KMS-11 (cell line): ENCODE results near the gene RARRES1.

ENCODE experiments used
- H2AFZ ChIP-seq: fragments of 200-600 bp; sonication (generic); 2 replicates; pipeline ENCODE4 v1.6.1; 2016; ENCODE audit warnings: antibody characterized with exemption, mixed run types, low read depth
- H3K27ac ChIP-seq: fragments of 200-600 bp; sonication (generic); 2 replicates; pipeline ENCODE4 v1.6.1; 2016; ENCODE audit warnings: mild to moderate bottlenecking, mixed run types
- H3K27me3 ChIP-seq: fragments of 200-600 bp; sonication (generic); 2 replicates; pipeline ENCODE4 v1.6.1; 2017; ENCODE audit warnings: mild to moderate bottlenecking, low read depth, mixed run types, moderate library complexity; ENCODE audit not compliant: insufficient read depth
- H3K36me3 ChIP-seq: fragments of 200-600 bp; sonication (generic); 2 replicates; pipeline ENCODE4 v1.6.1; 2017; ENCODE audit warnings: mild to moderate bottlenecking, mixed run types; ENCODE audit not compliant: insufficient read depth
- H3K4me1 ChIP-seq: fragments of 200-600 bp; sonication (generic); 2 replicates; pipeline ENCODE4 v1.6.1; 2016; ENCODE audit warnings: mild to moderate bottlenecking, low read depth, mixed run types; ENCODE audit not compliant: poor library complexity, severe bottlenecking
- H3K4me2 ChIP-seq: fragments of 200-600 bp; sonication (generic); 2 replicates; pipeline ENCODE4 v1.7.0; 2016; ENCODE audit warnings: mild to moderate bottlenecking, mixed run types
- H3K4me3 ChIP-seq: fragments of 200-600 bp; sonication (generic); IDR thresholded peaks from 2 replicates; pipeline ENCODE4 v1.6.1; 2017; ENCODE audit warnings: low read depth, low read length, mixed read lengths; ENCODE audit not compliant: insufficient read depth
- H3K79me2 ChIP-seq: fragments of 200-600 bp; sonication (generic); 2 replicates; pipeline ENCODE4 v1.6.1; 2016; ENCODE audit warnings: low read depth, mixed run types; ENCODE audit not compliant: insufficient read depth
- H3K9ac ChIP-seq: fragments of 200-600 bp; sonication (generic); 2 replicates; pipeline ENCODE4 v1.6.1; 2016; ENCODE audit warnings: mild to moderate bottlenecking, mixed run types
- H4K20me1 ChIP-seq: fragments of 200-600 bp; sonication (generic); 2 replicates; pipeline ENCODE4 v1.6.1; 2016; ENCODE audit warnings: mild to moderate bottlenecking, mixed run types; ENCODE audit not compliant: insufficient read depth
- CTCF ChIP-seq: fragments of 200-600 bp; sonication (generic); conservative IDR thresholded peaks from 2 replicates; pipeline ENCODE4 v1.6.1; 2017; ENCODE audit warnings: low read depth, mild to moderate bottlenecking, antibody characterized with exemption, low read length, moderate library complexity, mixed read lengths

Gene RARRES1

DNA sequence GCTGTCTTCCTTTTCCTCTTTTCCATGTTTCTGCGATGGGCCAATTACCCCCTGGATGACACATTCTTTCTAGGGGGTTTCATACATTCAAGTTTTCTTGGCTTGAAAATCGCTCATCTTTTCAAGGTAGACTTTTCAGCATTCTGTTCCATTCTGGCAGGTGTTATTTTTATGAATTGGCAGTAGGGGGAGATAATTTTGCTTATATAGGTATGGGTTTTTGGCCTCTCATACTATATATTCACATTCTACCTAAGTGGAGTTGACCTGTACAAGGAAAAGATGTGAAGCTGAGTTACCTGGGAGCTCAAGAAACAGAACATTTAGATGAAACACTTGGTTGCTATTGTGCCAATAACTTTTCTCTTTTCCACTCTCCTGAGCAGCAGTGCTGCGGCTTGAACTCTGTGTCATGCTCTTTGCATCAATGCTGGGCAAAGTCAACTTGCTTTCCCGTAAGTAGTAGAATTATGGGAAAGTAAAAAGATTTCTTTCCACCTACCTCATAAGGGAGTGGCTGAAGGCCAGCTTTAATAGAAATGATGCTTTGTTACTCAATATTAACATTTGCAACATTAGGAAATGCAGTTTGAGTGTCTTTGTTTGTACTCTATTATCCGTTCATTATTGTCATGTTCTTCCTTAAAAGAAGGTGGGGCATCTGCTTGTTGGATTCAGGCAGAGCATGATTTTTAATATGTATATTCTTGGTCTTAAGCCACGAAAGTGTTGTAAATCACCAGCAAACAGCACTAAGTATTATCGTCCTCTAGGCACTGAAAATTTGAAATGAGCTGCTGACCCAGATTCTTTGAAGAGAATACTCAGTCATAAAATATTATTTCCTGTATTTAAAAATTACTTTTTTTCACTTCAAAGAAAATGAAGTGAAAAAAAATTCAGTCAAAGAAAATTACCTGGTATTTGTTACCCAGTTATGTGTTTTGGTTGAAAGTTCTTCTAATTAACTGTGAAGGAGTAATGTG, 41.9 kb upstream of the RARRES1 start:
- Histone ChIP-seq H3K9ac (no peak overlapping the region), H3K4me3 (no peak overlapping the region), H2AFZ (no peak overlapping the region), H3K79me2 (no peaks in the 10 kb centered on the region), H3K4me2 (no peak overlapping the region), H3K27me3 (no peaks in the 10 kb centered on the region), H3K4me1 (no peaks in the 10 kb centered on the region), H3K27ac (no peak overlapping the region), H3K36me3 (no peaks in the 10 kb centered on the region), H4K20me1 (no peaks in the 10 kb centered on the region)
- peak; percentile 19; the same call in 1 of the 2 replicates for TF ChIP-seq CTCF

DNA sequence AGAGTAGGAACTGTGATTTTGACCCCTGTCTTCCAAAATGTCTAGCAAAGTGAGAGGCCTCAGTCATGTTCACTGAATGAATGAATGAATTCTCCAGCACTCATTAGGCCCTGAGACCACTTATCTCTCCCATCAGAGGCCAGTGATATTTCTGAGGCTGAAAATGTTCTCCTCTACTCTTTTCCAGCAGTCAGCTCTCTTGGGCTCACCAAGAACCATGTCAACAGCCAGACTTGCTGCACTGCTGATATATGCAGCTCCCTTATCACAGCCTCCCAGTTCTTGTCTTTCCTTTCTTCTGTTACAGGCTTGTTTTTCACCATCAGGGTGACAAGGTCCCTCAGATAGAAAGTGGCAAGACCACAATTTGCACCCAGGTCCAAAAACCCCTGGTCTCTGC, 40.9 kb upstream of the RARRES1 start:
- no peaks in the 10 kb centered on the region for H3K4me1 ChIP-seq
- no peak overlapping the region for H3K27ac ChIP-seq
- H3K27me3 ChIP-seq, result no peaks in the 10 kb centered on the region
- no peak overlapping the region for H2AFZ ChIP-seq
- H3K4me3 ChIP-seq, result no peak overlapping the region
- no peaks in the 10 kb centered on the region for H3K36me3 ChIP-seq
- no peaks in the 10 kb centered on the region for H4K20me1 ChIP-seq
- no peak overlapping the region for H3K9ac ChIP-seq
- TF ChIP-seq CTCF, result no peak
- H3K79me2 ChIP-seq, result no peaks in the 10 kb centered on the region
- H3K4me2 ChIP-seq, result no peak overlapping the region

GRCh38 chr3:158771982-158772381, 39.7 kb upstream of the RARRES1 start:
- Histone ChIP-seq H3K36me3 (no peaks in the 10 kb centered on the region), H3K79me2 (no peaks in the 10 kb centered on the region), H3K27ac (no peak overlapping the region), H4K20me1 (no peaks in the 10 kb centered on the region), H3K9ac (no peak overlapping the region), H3K4me1 (no peaks in the 10 kb centered on the region), H2AFZ (no peak overlapping the region), H3K4me2 (no peak overlapping the region), H3K4me3 (no peak overlapping the region), H3K27me3 (no peaks in the 10 kb centered on the region)
- no peak for TF ChIP-seq CTCF

DNA sequence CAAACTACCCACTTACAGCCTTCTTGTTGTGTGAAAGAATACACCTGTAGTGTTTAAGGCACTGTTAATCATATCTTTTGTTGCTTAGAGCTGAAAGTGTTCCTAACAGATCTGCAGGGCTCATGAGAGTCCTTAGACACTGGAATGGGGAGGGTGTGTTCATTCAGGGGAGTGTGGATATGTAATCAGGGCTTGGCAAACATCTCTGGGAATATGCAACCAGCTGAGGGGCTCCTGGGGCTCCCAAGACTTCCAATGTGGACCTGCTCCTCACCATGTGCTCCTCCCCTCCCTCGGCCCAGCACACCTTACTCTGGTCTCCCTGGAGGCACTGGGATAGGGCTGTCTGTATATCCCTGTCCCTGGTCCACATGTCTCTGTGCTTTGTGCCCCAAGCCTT, 39.3 kb upstream of the RARRES1 start:
- Histone ChIP-seq H3K36me3 (no peaks in the 10 kb centered on the region), H3K4me3 (no peak overlapping the region), H3K27me3 (no peaks in the 10 kb centered on the region), H4K20me1 (no peaks in the 10 kb centered on the region), H3K9ac (no peak overlapping the region), H3K4me2 (no peak overlapping the region), H2AFZ (no peak overlapping the region), H3K4me1 (no peaks in the 10 kb centered on the region), H3K79me2 (no peaks in the 10 kb centered on the region), H3K27ac (no peak overlapping the region)
- TF ChIP-seq CTCF, result no peak
